WTC11 (cell line): Measurements from ENCODE around the gene PER1. TPM values are rescaled to one million over a fixed set of nuclear protein-coding genes. Genes with fewer than 3 reads are reported as not detected.

ENCODE experiments used
- ATAC-seq: fragments of 200-7000 bp; cut with Tn5 transposase; 2 replicates; pipeline ENCODE4 v1.10.0; 2021; ENCODE audit warnings: mild to moderate bottlenecking, moderate library complexity
- CTCF ChIA-PET: fragments of 300-600 bp; sonication (Branson Sonifier 250); formaldehyde crosslinking; loops from one replicate; lab custom pipeline; 2021; ENCODE audit warnings: antibody characterized with exemption; lab: Charles Lee
- POLR2A ChIA-PET: fragments of 350-600 bp; sonication (Branson Sonifier 250); formaldehyde crosslinking; loops from one replicate; lab custom pipeline; 2021; ENCODE audit warnings: antibody characterized with exemption; lab: Charles Lee
- DNase-seq: peaks from one replicate; pipeline ENCODE4 v3.0.0; 2021; ENCODE audit warnings: low spot score
- H3K27ac Mint-ChIP-seq: 2 replicates; pipeline ENCODE4 v1.8.0; 2021; ENCODE audit warnings: mixed read lengths
- H3K27me3 Mint-ChIP-seq: 2 replicates; pipeline ENCODE4 v1.8.0; 2021; ENCODE audit warnings: low read depth, mild to moderate bottlenecking, moderate library complexity, mixed read lengths
- H3K36me3 Mint-ChIP-seq: 2 replicates; pipeline ENCODE4 v1.8.0; 2021; ENCODE audit warnings: mixed read lengths
- H3K4me1 Mint-ChIP-seq: 2 replicates; pipeline ENCODE4 v1.8.0; 2022; ENCODE audit warnings: mixed read lengths
- H3K4me3 Mint-ChIP-seq: 2 replicates; pipeline ENCODE4 v1.8.0; 2021; ENCODE audit warnings: mild to moderate bottlenecking, moderate library complexity, mixed read lengths
- H3K9me3 Mint-ChIP-seq: 2 replicates; pipeline ENCODE4 v1.8.0; 2021; ENCODE audit warnings: mixed read lengths
- AFF4 ChIP-seq: sonication (generic); formaldehyde crosslinking; IDR thresholded peaks from 2 replicates; pipeline ENCODE4 v1.8.1; 2023; ENCODE audit warnings: mild to moderate bottlenecking, missing genetic modification reagents, borderline replicate concordance
- FOXK1 ChIP-seq: sonication (generic); formaldehyde crosslinking; IDR thresholded peaks from 2 replicates; pipeline ENCODE4 v1.8.0; 2022; ENCODE audit warnings: mild to moderate bottlenecking, moderate library complexity, missing genetic modification reagents
- FOXP1 ChIP-seq: sonication (generic); formaldehyde crosslinking; IDR thresholded peaks from 2 replicates; pipeline ENCODE4 v1.8.0; 2022; ENCODE audit warnings: missing genetic modification reagents, mild to moderate bottlenecking, moderate library complexity, borderline replicate concordance
- GRHL2 ChIP-seq: fragments of 250-450 bp; sonication (Bioruptor Pico); IDR thresholded peaks from 2 replicates; pipeline ENCODE4 v1.8.0; 2022; ENCODE audit warnings: mild to moderate bottlenecking, moderate library complexity; ENCODE audit not compliant: insufficient replicate concordance, severe bottlenecking
- MLX ChIP-seq: sonication (generic); formaldehyde crosslinking; IDR thresholded peaks from 2 replicates; pipeline ENCODE4 v1.8.1; 2023; ENCODE audit warnings: mild to moderate bottlenecking, missing genetic modification reagents, moderate library complexity
- NR3C1 ChIP-seq: sonication (generic); formaldehyde crosslinking; conservative IDR thresholded peaks from 2 replicates; pipeline ENCODE4 v1.8.1; 2023; ENCODE audit warnings: low read depth, mild to moderate bottlenecking, missing genetic modification reagents
- OVOL2 ChIP-seq: fragments of 250-450 bp; sonication (Bioruptor Pico); IDR thresholded peaks from 2 replicates; pipeline ENCODE4 v1.9.0; 2021; ENCODE audit warnings: mild to moderate bottlenecking, borderline replicate concordance
- RELA ChIP-seq: sonication (generic); formaldehyde crosslinking; IDR thresholded peaks from 2 replicates; pipeline ENCODE4 v1.8.1; 2022; ENCODE audit warnings: missing genetic modification reagents, mild to moderate bottlenecking, borderline replicate concordance
- SP1 ChIP-seq: sonication (generic); formaldehyde crosslinking; conservative IDR thresholded peaks from 2 replicates; pipeline ENCODE4 v1.8.1; 2022; ENCODE audit warnings: missing genetic modification reagents
- TEAD1 ChIP-seq: sonication (generic); formaldehyde crosslinking; IDR thresholded peaks from 2 replicates; pipeline ENCODE4 v1.8.0; 2022; ENCODE audit warnings: mild to moderate bottlenecking, missing genetic modification reagents
- TEAD4 ChIP-seq: sonication (generic); formaldehyde crosslinking; IDR thresholded peaks from 2 replicates; pipeline ENCODE4 v1.8.0; 2022; ENCODE audit warnings: mild to moderate bottlenecking, missing genetic modification reagents
- USF2 ChIP-seq: sonication (generic); formaldehyde crosslinking; IDR thresholded peaks from 2 replicates; pipeline ENCODE4 v1.8.1; 2023; ENCODE audit warnings: mild to moderate bottlenecking, missing genetic modification reagents, moderate library complexity
- ZBTB21 ChIP-seq: sonication (generic); formaldehyde crosslinking; IDR thresholded peaks from 2 replicates; pipeline ENCODE4 v1.8.1; 2023; ENCODE audit warnings: mild to moderate bottlenecking, missing genetic modification reagents, borderline replicate concordance
- ZBTB43 ChIP-seq: sonication (generic); formaldehyde crosslinking; IDR thresholded peaks from 2 replicates; pipeline ENCODE4 v1.8.1; 2023; ENCODE audit warnings: mild to moderate bottlenecking, missing genetic modification reagents
- ZNF232 ChIP-seq: sonication (generic); formaldehyde crosslinking; IDR thresholded peaks from 2 replicates; pipeline ENCODE4 v1.8.0; 2022; ENCODE audit warnings: mild to moderate bottlenecking, missing genetic modification reagents
- ZNF512 ChIP-seq: sonication (generic); formaldehyde crosslinking; IDR thresholded peaks from 2 replicates; pipeline ENCODE4 v1.8.1; 2022; ENCODE audit warnings: missing genetic modification reagents, borderline replicate concordance
- total RNA-seq: library from RNA; stranded (reverse); gene quantifications from 3 replicates; pipeline ENCODE4 v1.2.3, GENCODE V29; 2021

Gene PER1
- total RNA-seq, 1 experiment from 2014 or later: 46.9 TPM

GRCh38 chr17:8154608-8155155, 2.5 kb upstream of the PER1 start (continued):
- TF ChIP-seq ZNF512 (CRISPR knock-in tag) (no peak), OVOL2 (CRISPR knock-in tag) (no peak)

GRCh38 chr17:8153957-8154607, 1.9 kb upstream of the PER1 start:
- H3K27me3 Mint-ChIP-seq: peaks cover 3% of the 10 kb centered on the region; the same call in 1 of the 2 replicates
- H3K9me3 Mint-ChIP-seq: no peaks in the 10 kb centered on the region
- CTCF ChIA-PET: interaction anchor here (0.6 to 2.0 kb wide), 9 partner anchors 10 to 96 kb away, joined by 3 to 9 read pairs (median 3); partner anchors contain the start of gene AURKB
- TF ChIP-seq RELA (no peak), NR3C1 (CRISPR knock-in tag) (no peak), FOXK1 (CRISPR knock-in tag) (peak; percentile 72; the same call in 1 of the 2 replicates), ZBTB43 (0 out of 2 replicates have a peak, but pooled peaks have one; percentile 45), ZBTB21 (CRISPR knock-in tag) (peak; percentile 77; the same call in 1 of the 2 replicates), TEAD1 (CRISPR knock-in tag) (peak; percentile 82; the same call in 1 of the 2 replicates), USF2 (CRISPR knock-in tag) (no peak), ZNF232 (0 out of 2 replicates have a peak, but pooled peaks have one; percentile 16), TEAD4 (CRISPR knock-in tag) (0 out of 2 replicates have a peak, but pooled peaks have one; percentile 47), FOXP1 (CRISPR knock-in tag) (0 out of 2 replicates have a peak, but pooled peaks have one; percentile 50), SP1 (CRISPR knock-in tag) (peak; percentile 94), AFF4 (no peak), MLX (CRISPR knock-in tag) (no peak), GRHL2 (CRISPR knock-in tag) (no peak)
- H3K4me3 Mint-ChIP-seq: no peak overlapping the region
- peaks cover 4% of the 10 kb centered on the region for H3K36me3 Mint-ChIP-seq
- DNase-seq (peak; percentile 98), ATAC-seq (peak; percentile 10)
- POLR2A ChIA-PET: interaction anchor here (0.6 to 1.9 kb wide), 10 partner anchors 10 to 141 kb away, joined by 3 to 7 read pairs (median 4); partner anchors contain the start of genes BORCS6 and SLC25A35
- H3K27ac Mint-ChIP-seq: peak overlapping the region; percentile 100; the same call in 1 of the 2 replicates
- H3K4me1 Mint-ChIP-seq: peaks cover 17% of the 10 kb centered on the region
